Stimulated activated CD4-positive, alpha-beta T cell treated with anti-CD3 and anti-CD28 coated beads, Interleukin-4, amount 100 ng/mL, for 48 hours (primary cell): ENCODE data around the gene GUCY2D.
"Not testable (repeated sequence)": the region's sequence is repeated elsewhere in the genome, so short reads cannot be mapped to it uniquely, and the experiment has no call there.

Experiments
- DNase-seq, 2 donors: peaks; one replicate each; pipeline ENCODE4 v3.0.0-alpha.2; 2020; ENCODE audit warnings: low read depth in 2 of 2

Gene GUCY2D

GRCh38 chr17:8044819-8045810 is 42.7 kb downstream of the GUCY2D start:
- no peak for DNase-seq

- DNase-seq, result no peak
Observed at GRCh38 chr17:8046306-8046928, 44.0 kb downstream of the GUCY2D start.

- DNase-seq, result no peak
Observed at GRCh38 chr17:8046929-8047768, 44.7 kb downstream of the GUCY2D start.

- no peak for DNase-seq
Observed at GRCh38 chr17:8047769-8048110, 45.3 kb downstream of the GUCY2D start.

- DNase-seq, result no peak
Observed at GRCh38 chr17:8048236-8048635, 45.8 kb downstream of the GUCY2D start.

- no peak for DNase-seq
Observed at GRCh38 chr17:8048736-8049135, 46.3 kb downstream of the GUCY2D start.

GRCh38 chr17:8051831-8052230 is 49.4 kb downstream of the GUCY2D start:
- DNase-seq, result no peak

GRCh38 chr17:8052256-8053252 is 50.1 kb downstream of the GUCY2D start:
- no peak for DNase-seq

GRCh38 chr17:8053600-8053999 is 51.2 kb downstream of the GUCY2D start:
- no peak for DNase-seq

GRCh38 chr17:8055851-8056231 is 53.4 kb downstream of the GUCY2D start:
- no peak for DNase-seq

GRCh38 chr17:8056232-8056975 is 54.0 kb downstream of the GUCY2D start:
- DNase-seq, result peak in 1 of 2 donors; percentile 30

- DNase-seq, result no peak
Observed at GRCh38 chr17:8056976-8057625, 54.7 kb downstream of the GUCY2D start.

- no peak for DNase-seq
Observed at GRCh38 chr17:8057691-8058114, 55.3 kb downstream of the GUCY2D start.

- no peak for DNase-seq
Observed at GRCh38 chr17:8059131-8059530, 56.7 kb downstream of the GUCY2D start.

GRCh38 chr17:8060274-8060673 is 57.9 kb downstream of the GUCY2D start:
- DNase-seq, result peak in 1 of 2 donors; percentile 37

- DNase-seq, result not testable (repeated sequence)
Observed at GRCh38 chr17:8061851-8062250, 59.4 kb downstream of the GUCY2D start.

- DNase-seq, result no peak
Observed at GRCh38 chr17:8062435-8062806, 60.0 kb downstream of the GUCY2D start.

- DNase-seq, result no peak
Observed at GRCh38 chr17:8062807-8063483, 60.5 kb downstream of the GUCY2D start.
